NCI-H510A (cell line): ENCODE results near the gene AP5M1.
A peak's percentile ranks its signal among the peaks of the same experiment; 100 is the strongest.
"Not testable (repeated sequence)": the region's sequence is repeated elsewhere in the genome, so short reads cannot be mapped to it uniquely, and the experiment has no call there.

ENCODE experiments used
- DNase-seq: peaks from one replicate; lab custom pipeline; 2025; lab: John Stamatoyannopoulos, UW

The AP5M1 gene

GRCh38 chr14:57268161-57269069 is at the start of gene AP5M1, which contains the start of gene EXOC5:
Gene AP5M1 (plus strand): TSS chr14:57268971. CDS start chr14:57269315, 344 bp downstream.
Gene EXOC5 (minus strand): TSS chr14:57268905. CDS start chr14:57268648, 257 bp downstream.
- peak; percentile 90 for DNase-seq

- no peak for DNase-seq
Measured at GRCh38 chr14:57221931-57222330, 46.8 kb upstream of the AP5M1 start.

- no peak for DNase-seq
Measured at GRCh38 chr14:57227083-57227482, 41.7 kb upstream of the AP5M1 start.

- not testable (repeated sequence) for DNase-seq
Measured at GRCh38 chr14:57228320-57228719, 40.5 kb upstream of the AP5M1 start.

GRCh38 chr14:57232006-57232405 is 36.8 kb upstream of the AP5M1 start:
- DNase-seq = no peak

- DNase-seq = not testable (repeated sequence)
Measured at GRCh38 chr14:57240115-57240514, 28.7 kb upstream of the AP5M1 start.

- no peak for DNase-seq
Measured at GRCh38 chr14:57243320-57243719, 25.5 kb upstream of the AP5M1 start.

GRCh38 chr14:57244106-57244505 is 24.7 kb upstream of the AP5M1 start:
- DNase-seq = no peak

GRCh38 chr14:57245941-57246340 is 22.8 kb upstream of the AP5M1 start:
- DNase-seq = no peak

GRCh38 chr14:57246933-57247657 is 21.7 kb upstream of the AP5M1 start:
- DNase-seq = no peak

GRCh38 chr14:57254884-57255283 is 13.9 kb upstream of the AP5M1 start:
- no peak for DNase-seq

- DNase-seq = not testable (repeated sequence)
Measured at GRCh38 chr14:57258221-57258620, 10.6 kb upstream of the AP5M1 start.

GRCh38 chr14:57259672-57260071 is 9.1 kb upstream of the AP5M1 start:
- no peak for DNase-seq

GRCh38 chr14:57261604-57262003 is 7.2 kb upstream of the AP5M1 start:
- no peak for DNase-seq

GRCh38 chr14:57262117-57262516 is 6.7 kb upstream of the AP5M1 start:
- DNase-seq = no peak

- DNase-seq = no peak
Measured at GRCh38 chr14:57266065-57266464, 2.7 kb upstream of the AP5M1 start.

- no peak for DNase-seq
Measured at GRCh38 chr14:57273236-57273635, 4.5 kb downstream of the AP5M1 start.

- no peak for DNase-seq
Measured at GRCh38 chr14:57274551-57274950, 5.8 kb downstream of the AP5M1 start.

GRCh38 chr14:57275023-57275664 is 6.4 kb downstream of the AP5M1 start:
- no peak for DNase-seq

GRCh38 chr14:57277062-57277461 is 8.3 kb downstream of the AP5M1 start:
- no peak for DNase-seq

GRCh38 chr14:57287745-57288144 is 19.0 kb downstream of the AP5M1 start:
- no peak for DNase-seq

- DNase-seq = no peak
Measured at GRCh38 chr14:57290751-57291150, 22.0 kb downstream of the AP5M1 start.
